GM19351 (cell line): ENCODE measurements around the gene OR2AT4.
A peak's percentile ranks its signal among the peaks of the same experiment; 100 is the strongest.
"Not testable (repeated sequence)": the region's sequence is repeated elsewhere in the genome, so short reads cannot be mapped to it uniquely, and the experiment has no call there.

Experiments used
- ATAC-seq: cut with Tn5 transposase; IDR thresholded peaks from one replicate; pipeline ENCODE4 v1.9.1; 2021; ENCODE audit warnings: mild to moderate bottlenecking, moderate library complexity; ENCODE audit not compliant: unreplicated experiment

The OR2AT4 gene

GRCh38 chr11:75096456-75097172 is at the start of gene OR2AT4:
Gene OR2AT4, minus strand, starts transcription at chr11:75096876.
- ATAC-seq = no peak

GRCh38 chr11:75145972-75146519 is 49.4 kb upstream of the OR2AT4 start:
- no peak for ATAC-seq

- ATAC-seq = no peak
Measured at GRCh38 chr11:75145196-75145971, 48.7 kb upstream of the OR2AT4 start.

- no peak for ATAC-seq
Measured at GRCh38 chr11:75144716-75145014, 48.0 kb upstream of the OR2AT4 start.

- no peak for ATAC-seq
Measured at GRCh38 chr11:75143420-75143731, 46.7 kb upstream of the OR2AT4 start.

GRCh38 chr11:75142714-75143419 is 46.2 kb upstream of the OR2AT4 start:
- ATAC-seq = peak; percentile 55

GRCh38 chr11:75141166-75141565 is 44.5 kb upstream of the OR2AT4 start:
- no peak for ATAC-seq

GRCh38 chr11:75140269-75141138 is 43.8 kb upstream of the OR2AT4 start:
- ATAC-seq = peak; percentile 70

- no peak for ATAC-seq
Measured at GRCh38 chr11:75135651-75136050, 39.0 kb upstream of the OR2AT4 start.

- no peak for ATAC-seq
Measured at GRCh38 chr11:75135021-75135650, 38.5 kb upstream of the OR2AT4 start.

- no peak for ATAC-seq
Measured at GRCh38 chr11:75133976-75134375, 37.3 kb upstream of the OR2AT4 start.

GRCh38 chr11:75132080-75132479 is 35.4 kb upstream of the OR2AT4 start:
- no peak for ATAC-seq

- no peak for ATAC-seq
Measured at GRCh38 chr11:75126564-75126963, 29.9 kb upstream of the OR2AT4 start.

GRCh38 chr11:75118577-75118976 is 21.9 kb upstream of the OR2AT4 start:
- ATAC-seq = no peak

GRCh38 chr11:75114465-75114864 is 17.8 kb upstream of the OR2AT4 start:
- ATAC-seq = no peak

GRCh38 chr11:75113030-75113429 is 16.4 kb upstream of the OR2AT4 start:
- no peak for ATAC-seq

GRCh38 chr11:75112200-75112599 is 15.5 kb upstream of the OR2AT4 start:
- ATAC-seq = no peak

- ATAC-seq = no peak
Measured at GRCh38 chr11:75107187-75107586, 10.5 kb upstream of the OR2AT4 start.

GRCh38 chr11:75105967-75106681 is 9.4 kb upstream of the OR2AT4 start:
- not testable (repeated sequence) for ATAC-seq

GRCh38 chr11:75105462-75105925 is 8.8 kb upstream of the OR2AT4 start:
- ATAC-seq = no peak
